K562 (cell line): ENCODE results near the gene ZBTB2. TPM values are rescaled to one million over a fixed set of nuclear protein-coding genes. Genes with fewer than 3 reads are reported as not detected.

Source experiments
- BHLHE40 ChIP-seq: IDR thresholded peaks from 2 replicates; pipeline ENCODE4 v1.6.1; 2011; ENCODE audit warnings: low read length, improper control_type of control experiment
- CEBPG ChIP-seq, 3 experiments: fragments of 200-800 bp in 1 of 3; sonication (Bioruptor generic) in 1 of 3; sonication (generic) in 1 of 3; formaldehyde crosslinking in 1 of 3; IDR thresholded peaks in 2 of 3; conservative IDR thresholded peaks in 1 of 3; 2 replicates each; pipeline versions ENCODE4 v1.6.1 to v1.8.0; 2016 to 2022; ENCODE audit warnings: missing compliant biosample characterization in 2 of 3, missing genetic modification characterization in 2 of 3, mild to moderate bottlenecking in 1 of 3, missing genetic modification reagents in 1 of 3
- GABPA ChIP-seq: fragments of 200-800 bp; sonication (Bioruptor generic); conservative IDR thresholded peaks from 2 replicates; pipeline ENCODE4 v1.6.1; 2016; ENCODE audit warnings: low read depth, missing genetic modification characterization, missing compliant biosample characterization
- GTF2F1 ChIP-seq: IDR thresholded peaks from 2 replicates; pipeline ENCODE4 v1.6.1; 2011; ENCODE audit warnings: low read depth, low read length, improper control_type of control experiment
- HNRNPH1 ChIP-seq: fragments of 200-400 bp; formaldehyde crosslinking; optimal IDR thresholded peaks from 2 replicates; pipeline ENCODE3; 2017; ENCODE audit warnings: low read depth, mild to moderate bottlenecking, low read length, moderate library complexity
- ILK ChIP-seq: fragments of 450-650 bp; IDR thresholded peaks from 2 replicates; pipeline ENCODE4 v1.6.1; 2016; ENCODE audit warnings: missing genetic modification characterization, low read depth, mild to moderate bottlenecking, missing compliant biosample characterization, moderate library complexity, borderline replicate concordance
- NCOA2 ChIP-seq, 2 experiments: fragments of 450-650 bp; IDR thresholded peaks; 2 replicates each; pipeline ENCODE4 v1.6.1; 2018; ENCODE audit warnings: mild to moderate bottlenecking in 2 of 2, moderate library complexity in 1 of 2; ENCODE audit not compliant: partially characterized antibody in 2 of 2
- NR1H2 ChIP-seq: sonication (generic); formaldehyde crosslinking; IDR thresholded peaks from 2 replicates; pipeline ENCODE4 v1.4.0; 2020; ENCODE audit warnings: mild to moderate bottlenecking, missing genetic modification reagents
- PHTF2 ChIP-seq: fragments of 250-450 bp; sonication (Bioruptor Pico); IDR thresholded peaks from 2 replicates; pipeline ENCODE4 v1.5.0; 2021; ENCODE audit warnings: mild to moderate bottlenecking
- PRMT5 ChIP-seq: sonication (generic); formaldehyde crosslinking; IDR thresholded peaks from 2 replicates; pipeline ENCODE4 v1.5.0; 2020; ENCODE audit warnings: missing genetic modification reagents
- RBM25 ChIP-seq: fragments of 200-400 bp; formaldehyde crosslinking; IDR thresholded peaks from 2 replicates; pipeline ENCODE4 v1.6.1; 2018; ENCODE audit warnings: low read length, low read depth, moderate library complexity; ENCODE audit not compliant: severe bottlenecking
- ZBTB7A ChIP-seq: IDR thresholded peaks from 2 replicates; pipeline ENCODE4 v1.6.1; 2011; ENCODE audit warnings: low read depth, mild to moderate bottlenecking, low read length, moderate library complexity, borderline replicate concordance; ENCODE audit not compliant: control insufficient read depth
- ZNF197 ChIP-seq: fragments of 200-800 bp; sonication (Bioruptor generic); IDR thresholded peaks from 2 replicates; pipeline ENCODE4 v1.6.1; 2016; ENCODE audit warnings: low read depth, missing genetic modification characterization, missing compliant biosample characterization
- ZNF717 ChIP-seq: fragments of 250-450 bp; sonication (Bioruptor Pico); IDR thresholded peaks from 2 replicates; pipeline ENCODE4 v1.5.0; 2021
- ZNF79 ChIP-seq: fragments of 250-450 bp; sonication (Bioruptor Pico); IDR thresholded peaks from 2 replicates; pipeline ENCODE4 v1.4.0; 2020; ENCODE audit warnings: low read depth, mild to moderate bottlenecking, moderate library complexity
- polyA plus RNA-seq, 8 experiments: library from polyadenylated mRNA; depleted of rRNA in 4 of 8; stranded (reverse) in 5 of 8; unstranded in 3 of 8; fragments of >200 nt; fragmentation: Nextera tagmentation in 2 of 8; fragmentation: Illumina TruSeq in 1 of 8; extraction: Ambion mirVana in 2 of 8; extraction: Trizol in 1 of 8; gene quantifications; 2 replicates each; pipeline versions ENCODE4 v1.2.1 to v1.2.3, GENCODE V29; 2011 to 2014; ENCODE audit warnings: inconsistent platforms in 1 of 8, missing spikeins in 1 of 8
- total RNA-seq, 7 experiments: library from RNA; depleted of rRNA in 6 of 7; stranded (reverse); fragments of >200 nt in 6 of 7; fragmentation: Illumina TruSeq in 2 of 7; extraction: Trizol in 2 of 7; gene quantifications; 2 replicates each; pipeline versions ENCODE4 v1.2.1 to v1.2.3, GENCODE V29; 2011 to 2021; ENCODE audit warnings: low replicate concordance in 1 of 7
- TF ChIP-seq, protein P1 (sequence below): fragments of 450-650 bp; IDR thresholded peaks from 2 replicates; pipeline ENCODE4 v1.6.1; 2014; ENCODE audit warnings: low read depth, mild to moderate bottlenecking, moderate library complexity, borderline replicate concordance
- TF ChIP-seq, protein P2 (sequence below): fragments of 250-450 bp; sonication (Bioruptor Pico); IDR thresholded peaks from 2 replicates; pipeline ENCODE4 v1.4.0; 2020; ENCODE audit warnings: mild to moderate bottlenecking, moderate library complexity
- TF ChIP-seq, protein P3 (sequence below): fragments of 450-650 bp; formaldehyde crosslinking; IDR thresholded peaks from 2 replicates; pipeline ENCODE4 v1.4.0; 2020; ENCODE audit warnings: mild to moderate bottlenecking

Gene ZBTB2
- total and polyA plus RNA-seq, 9 of the 15 experiments (the other 6 are each of a cell fraction or from before 2014, with no cell fraction given), result 5.1 to 26.2 (median 16.4) TPM

DNA sequence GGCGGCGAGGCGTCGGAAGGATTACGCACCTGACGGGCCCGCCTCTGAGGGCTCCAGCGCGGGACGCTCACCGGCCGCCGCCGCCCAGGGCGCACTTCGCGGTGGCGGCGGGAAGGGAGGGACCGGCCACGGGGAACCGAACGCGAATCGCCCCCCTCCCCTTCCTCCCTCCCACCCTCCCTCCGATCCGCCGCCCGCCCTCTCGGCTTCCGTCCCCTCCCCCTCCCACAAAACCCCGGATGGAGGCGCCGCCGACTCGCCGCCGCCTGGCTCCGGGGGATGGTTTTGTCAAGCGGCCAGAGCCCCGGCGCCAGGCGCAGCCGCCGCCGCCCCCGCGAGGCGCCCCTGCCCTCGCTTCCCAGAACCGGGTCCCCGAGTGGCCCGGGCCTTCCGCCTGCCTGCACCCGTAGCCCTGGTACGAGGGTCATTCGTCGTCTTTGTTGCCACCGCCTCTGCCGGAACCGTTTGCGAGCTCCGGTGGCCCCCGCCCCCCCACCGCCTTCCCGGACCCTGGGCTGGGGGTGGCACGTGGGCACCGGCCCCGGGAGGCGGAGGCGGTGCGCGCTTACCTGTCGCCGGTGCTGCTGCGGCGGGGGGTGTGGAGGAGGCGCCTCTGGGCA, 398 bp downstream of the ZBTB2 start (continued):
- TF ChIP-seq, protein P1, sequence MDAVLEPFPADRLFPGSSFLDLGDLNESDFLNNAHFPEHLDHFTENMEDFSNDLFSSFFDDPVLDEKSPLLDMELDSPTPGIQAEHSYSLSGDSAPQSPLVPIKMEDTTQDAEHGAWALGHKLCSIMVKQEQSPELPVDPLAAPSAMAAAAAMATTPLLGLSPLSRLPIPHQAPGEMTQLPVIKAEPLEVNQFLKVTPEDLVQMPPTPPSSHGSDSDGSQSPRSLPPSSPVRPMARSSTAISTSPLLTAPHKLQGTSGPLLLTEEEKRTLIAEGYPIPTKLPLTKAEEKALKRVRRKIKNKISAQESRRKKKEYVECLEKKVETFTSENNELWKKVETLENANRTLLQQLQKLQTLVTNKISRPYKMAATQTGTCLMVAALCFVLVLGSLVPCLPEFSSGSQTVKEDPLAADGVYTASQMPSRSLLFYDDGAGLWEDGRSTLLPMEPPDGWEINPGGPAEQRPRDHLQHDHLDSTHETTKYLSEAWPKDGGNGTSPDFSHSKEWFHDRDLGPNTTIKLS, result 0 out of 2 replicates have a peak, but pooled peaks have one; percentile 20
- TF ChIP-seq ZNF79 (CRISPR knock-in tag) (no peak), ILK (tag) (no peak), GABPA (tag) (peak; percentile 81), CEBPG (CRISPR knock-in tag; IDR thresholded peaks at IDR 0.05) (no peak), CEBPG (tag; conservative IDR thresholded peaks at IDR 0.05 in 1 of 2, IDR thresholded peaks at IDR 0.05 in 1 of 2) (no peak), BHLHE40 (no peak), ZNF197 (CRISPR knock-in tag) (0 out of 2 replicates have a peak, but pooled peaks have one; percentile 50), ZNF717 (CRISPR knock-in tag) (no peak), ZBTB7A (peak; percentile 41), HNRNPH1 (no peak), GTF2F1 (no peak), RBM25 (no peak), PHTF2 (CRISPR knock-in tag) (no peak), NCOA2 (IDR thresholded peaks at IDR 0.05; ENCODE audit: partially characterized antibody in 2 of 2) (no peak), NR1H2 (CRISPR knock-in tag) (peak; percentile 65; the same call in 1 of the 2 replicates), PRMT5 (no peak)
- TF ChIP-seq, protein P2, sequence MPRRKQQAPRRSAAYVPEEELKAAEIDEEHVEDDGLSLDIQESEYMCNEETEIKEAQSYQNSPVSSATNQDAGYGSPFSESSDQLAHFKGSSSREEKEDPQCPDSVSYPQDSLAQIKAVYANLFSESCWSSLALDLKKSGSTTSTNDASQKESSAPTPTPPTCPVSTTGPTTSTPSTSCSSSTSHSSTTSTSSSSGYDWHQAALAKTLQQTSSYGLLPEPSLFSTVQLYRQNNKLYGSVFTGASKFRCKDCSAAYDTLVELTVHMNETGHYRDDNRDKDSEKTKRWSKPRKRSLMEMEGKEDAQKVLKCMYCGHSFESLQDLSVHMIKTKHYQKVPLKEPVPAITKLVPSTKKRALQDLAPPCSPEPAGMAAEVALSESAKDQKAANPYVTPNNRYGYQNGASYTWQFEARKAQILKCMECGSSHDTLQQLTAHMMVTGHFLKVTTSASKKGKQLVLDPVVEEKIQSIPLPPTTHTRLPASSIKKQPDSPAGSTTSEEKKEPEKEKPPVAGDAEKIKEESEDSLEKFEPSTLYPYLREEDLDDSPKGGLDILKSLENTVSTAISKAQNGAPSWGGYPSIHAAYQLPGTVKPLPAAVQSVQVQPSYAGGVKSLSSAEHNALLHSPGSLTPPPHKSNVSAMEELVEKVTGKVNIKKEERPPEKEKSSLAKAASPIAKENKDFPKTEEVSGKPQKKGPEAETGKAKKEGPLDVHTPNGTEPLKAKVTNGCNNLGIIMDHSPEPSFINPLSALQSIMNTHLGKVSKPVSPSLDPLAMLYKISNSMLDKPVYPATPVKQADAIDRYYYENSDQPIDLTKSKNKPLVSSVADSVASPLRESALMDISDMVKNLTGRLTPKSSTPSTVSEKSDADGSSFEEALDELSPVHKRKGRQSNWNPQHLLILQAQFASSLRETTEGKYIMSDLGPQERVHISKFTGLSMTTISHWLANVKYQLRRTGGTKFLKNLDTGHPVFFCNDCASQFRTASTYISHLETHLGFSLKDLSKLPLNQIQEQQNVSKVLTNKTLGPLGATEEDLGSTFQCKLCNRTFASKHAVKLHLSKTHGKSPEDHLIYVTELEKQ (CRISPR knock-in tag), result no peak
- TF ChIP-seq, protein P3, sequence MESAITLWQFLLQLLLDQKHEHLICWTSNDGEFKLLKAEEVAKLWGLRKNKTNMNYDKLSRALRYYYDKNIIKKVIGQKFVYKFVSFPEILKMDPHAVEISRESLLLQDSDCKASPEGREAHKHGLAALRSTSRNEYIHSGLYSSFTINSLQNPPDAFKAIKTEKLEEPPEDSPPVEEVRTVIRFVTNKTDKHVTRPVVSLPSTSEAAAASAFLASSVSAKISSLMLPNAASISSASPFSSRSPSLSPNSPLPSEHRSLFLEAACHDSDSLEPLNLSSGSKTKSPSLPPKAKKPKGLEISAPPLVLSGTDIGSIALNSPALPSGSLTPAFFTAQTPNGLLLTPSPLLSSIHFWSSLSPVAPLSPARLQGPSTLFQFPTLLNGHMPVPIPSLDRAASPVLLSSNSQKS (CRISPR knock-in tag), result no peak
